Measurements from ENCODE around the gene CALML5. TPM values are rescaled to one million over a fixed set of nuclear protein-coding genes. Genes with fewer than 3 reads are reported as not detected.

The CALML5 gene
- not detected in 2 replicates for total RNA-seq

GRCh38 chr10:5499493-5500140, at the start of gene CALML5:
Gene CALML5 (minus strand): TSS chr10:5499570. CDS start chr10:5499438, 132 bp downstream.
- H3K4me3 Mint-ChIP-seq (ENCODE audit: low read depth), result no peak within 1 kb of the TSS
- no peaks in the 10 kb centered on the region for H3K4me1 Mint-ChIP-seq (ENCODE audit: low read depth)
- DNase-seq (ENCODE audit: low spot score), result no peak
- H3K36me3 Mint-ChIP-seq (ENCODE audit: low read depth), result no peaks in the 10 kb centered on the region
- H3K9me3 Mint-ChIP-seq, result no peaks in the 10 kb centered on the region
- intact Hi-C loops (cut with micrococcal nuclease), result no loop called here
- H3K27ac Mint-ChIP-seq, result no peak within 1 kb of the TSS
- no peaks in the 10 kb centered on the region for H3K27me3 Mint-ChIP-seq (ENCODE audit: low read depth)

DNA sequence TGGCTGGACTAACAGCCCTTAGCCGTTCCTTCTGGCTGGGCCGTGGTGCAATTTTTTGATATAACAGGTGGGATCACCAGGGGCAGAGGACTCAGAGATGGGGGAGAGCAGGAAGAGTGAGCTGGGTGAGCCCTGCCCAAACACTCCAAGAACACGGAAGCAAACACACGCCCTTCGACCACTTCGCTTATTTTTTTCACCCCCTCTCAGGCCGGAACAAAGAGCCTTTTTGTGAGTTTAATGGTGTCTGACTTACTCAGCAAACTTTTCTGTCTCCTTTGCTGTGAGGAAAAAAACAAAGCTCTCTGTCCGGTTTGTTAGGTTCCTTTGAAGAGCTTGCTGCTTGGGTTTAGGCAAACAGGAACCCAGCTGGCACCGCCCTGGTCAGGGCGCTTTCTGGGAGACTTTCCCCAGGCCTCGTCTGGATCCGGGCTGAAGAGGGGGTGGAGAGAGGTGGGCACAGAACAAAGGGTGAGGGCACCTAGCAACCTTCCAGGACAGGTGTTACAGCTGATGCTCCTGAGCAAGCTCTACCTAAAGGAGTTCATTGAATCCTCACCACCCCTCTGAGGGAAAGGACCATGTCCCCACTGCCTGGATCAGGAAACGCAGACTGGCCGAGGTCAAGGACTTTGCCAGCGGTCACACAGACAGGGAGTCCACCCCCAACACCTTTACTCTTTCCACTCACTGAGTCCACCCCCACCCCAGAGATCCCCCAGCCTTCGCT, 48.7 kb upstream of the CALML5 start:
- no peak for DNase-seq (ENCODE audit: low spot score)
- Mint-ChIP-seq H3K9me3 (peaks cover 5% of the 10 kb centered on the region), H3K4me3 (ENCODE audit: low read depth) (no peak overlapping the region), H3K27me3 (ENCODE audit: low read depth) (peaks cover 6% of the 10 kb centered on the region), H3K36me3 (ENCODE audit: low read depth) (no peaks in the 10 kb centered on the region), H3K4me1 (ENCODE audit: low read depth) (peaks cover 27% of the 10 kb centered on the region), H3K27ac (no peak overlapping the region)
- intact Hi-C loops (cut with micrococcal nuclease), result loop anchor here (2.0 kb wide), 1 partner anchor 75 kb away; no protein-coding TSS in a partner anchor

- no peak overlapping the region for H3K4me3 Mint-ChIP-seq (ENCODE audit: low read depth)
- H3K4me1 Mint-ChIP-seq (ENCODE audit: low read depth), result peaks cover 22% of the 10 kb centered on the region
- intact Hi-C loops (cut with micrococcal nuclease), result no loop called here
- no peak overlapping the region for H3K27ac Mint-ChIP-seq
- H3K27me3 Mint-ChIP-seq (ENCODE audit: low read depth), result peaks cover 6% of the 10 kb centered on the region
- H3K36me3 Mint-ChIP-seq (ENCODE audit: low read depth), result no peaks in the 10 kb centered on the region
- peaks cover 5% of the 10 kb centered on the region for H3K9me3 Mint-ChIP-seq
- DNase-seq (ENCODE audit: low spot score), result no peak
These were observed 48.2 kb upstream of the CALML5 start for GRCh38 chr10:5547681-5547930.

DNA sequence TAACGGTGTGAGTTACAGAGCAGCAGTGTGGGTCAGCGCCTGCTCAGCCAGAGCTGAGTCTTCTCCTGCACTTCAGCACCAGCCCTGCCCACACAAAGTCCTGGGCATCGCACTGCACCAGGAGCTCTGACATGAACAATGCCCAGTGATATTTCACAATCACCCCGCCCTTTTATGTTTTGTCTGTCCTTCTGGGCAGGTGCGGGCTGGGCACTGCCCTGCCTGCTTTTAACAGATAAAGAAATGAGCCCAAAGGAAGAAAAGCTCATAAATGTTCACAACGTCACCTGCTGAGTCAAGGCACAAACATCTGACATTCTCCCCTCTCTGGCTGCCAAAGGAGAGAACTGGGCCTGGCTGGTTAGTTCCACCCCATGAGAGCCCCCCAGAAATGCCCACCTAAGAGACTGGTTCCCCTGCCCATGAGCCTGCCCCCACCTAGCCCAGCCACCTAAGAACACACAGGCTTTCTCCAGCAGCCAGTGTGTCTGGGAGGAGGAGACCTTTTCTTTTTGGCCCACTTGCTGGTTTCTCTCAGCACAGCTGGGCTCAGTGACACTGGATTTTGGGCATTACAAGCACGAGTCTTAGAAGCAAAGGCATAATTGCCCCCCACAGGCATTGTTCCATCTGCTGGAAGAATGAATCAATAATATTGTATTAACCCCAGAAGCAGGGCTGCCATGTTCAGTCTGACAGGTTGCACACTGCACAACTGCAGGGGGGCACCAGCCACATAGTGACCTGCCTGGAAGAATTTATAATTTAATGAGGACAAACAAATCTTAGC, 47.7 kb upstream of the CALML5 start:
- no peak for DNase-seq (ENCODE audit: low spot score)
- no peak overlapping the region for H3K27ac Mint-ChIP-seq
- H3K4me3 Mint-ChIP-seq (ENCODE audit: low read depth), result no peak overlapping the region
- H3K4me1 Mint-ChIP-seq (ENCODE audit: low read depth), result peaks cover 17% of the 10 kb centered on the region
- H3K36me3 Mint-ChIP-seq (ENCODE audit: low read depth), result no peaks in the 10 kb centered on the region
- peaks cover 9% of the 10 kb centered on the region for H3K9me3 Mint-ChIP-seq
- peaks cover 6% of the 10 kb centered on the region for H3K27me3 Mint-ChIP-seq (ENCODE audit: low read depth)
- intact Hi-C loops (cut with micrococcal nuclease), result no loop called here

- DNase-seq (ENCODE audit: low spot score), result no peak
- Mint-ChIP-seq H3K4me1 (ENCODE audit: low read depth) (peaks cover 10% of the 10 kb centered on the region), H3K27me3 (ENCODE audit: low read depth) (peaks cover 6% of the 10 kb centered on the region), H3K4me3 (ENCODE audit: low read depth) (no peak overlapping the region), H3K27ac (no peak overlapping the region), H3K9me3 (peaks cover 18% of the 10 kb centered on the region), H3K36me3 (ENCODE audit: low read depth) (no peaks in the 10 kb centered on the region)
- intact Hi-C loops (cut with micrococcal nuclease), result no loop called here
These were observed 46.7 kb upstream of the CALML5 start for GRCh38 chr10:5545778-5546710.

DNA sequence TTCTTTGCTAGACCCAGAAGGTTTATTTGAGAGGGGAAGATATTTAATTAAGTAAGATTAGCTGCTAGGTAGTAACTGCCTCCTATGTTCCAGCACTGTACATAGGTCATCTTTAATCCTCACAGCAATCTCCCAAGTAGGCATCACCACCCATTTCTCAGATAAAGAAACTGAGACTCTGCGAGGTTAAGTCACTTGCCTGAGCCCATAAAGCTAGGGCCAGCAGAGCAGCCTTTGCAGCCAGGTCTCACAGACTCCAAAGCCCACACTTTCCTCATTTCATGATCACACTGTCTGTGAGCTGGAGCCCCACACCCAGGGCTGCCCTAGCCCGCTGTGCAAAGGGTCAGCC, 46.0 kb upstream of the CALML5 start:
- Mint-ChIP-seq H3K9me3 (peaks cover 22% of the 10 kb centered on the region), H3K4me3 (ENCODE audit: low read depth) (no peak overlapping the region), H3K27ac (no peak overlapping the region), H3K4me1 (ENCODE audit: low read depth) (peaks cover 5% of the 10 kb centered on the region), H3K27me3 (ENCODE audit: low read depth) (peaks cover 6% of the 10 kb centered on the region), H3K36me3 (ENCODE audit: low read depth) (no peaks in the 10 kb centered on the region)
- intact Hi-C loops (cut with micrococcal nuclease), result no loop called here
- no peak for DNase-seq (ENCODE audit: low spot score)

DNA sequence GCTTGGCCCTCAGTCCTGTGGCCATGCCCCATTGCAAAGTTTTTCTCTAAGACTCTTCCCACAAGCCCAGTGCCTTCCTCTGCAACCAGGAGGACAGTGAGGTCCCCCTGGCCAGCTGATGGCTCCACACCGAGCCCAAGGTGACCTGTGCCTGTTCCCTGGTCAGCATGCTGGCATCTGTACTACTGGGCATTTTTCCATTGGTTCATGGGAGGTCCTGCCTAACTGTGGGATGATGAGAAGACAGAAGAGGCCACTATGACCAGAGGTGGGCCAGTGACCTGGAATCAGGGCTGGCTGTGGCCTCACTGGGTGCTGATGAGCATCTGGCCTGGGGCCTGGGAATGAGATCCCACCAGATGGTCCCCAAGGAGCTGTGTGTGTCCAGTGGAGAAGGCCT, 45.6 kb upstream of the CALML5 start:
- H3K9me3 Mint-ChIP-seq, result peaks cover 24% of the 10 kb centered on the region
- peaks cover under 1% of the 10 kb centered on the region for H3K4me1 Mint-ChIP-seq (ENCODE audit: low read depth)
- H3K27me3 Mint-ChIP-seq (ENCODE audit: low read depth), result peaks cover 6% of the 10 kb centered on the region
- no peak for DNase-seq (ENCODE audit: low spot score)
- intact Hi-C loops (cut with micrococcal nuclease), result no loop called here
- H3K36me3 Mint-ChIP-seq (ENCODE audit: low read depth), result no peaks in the 10 kb centered on the region
- no peak overlapping the region for H3K4me3 Mint-ChIP-seq (ENCODE audit: low read depth)
- H3K27ac Mint-ChIP-seq, result no peak overlapping the region

GRCh38 chr10:5544216-5544805, 44.9 kb upstream of the CALML5 start:
- Mint-ChIP-seq H3K9me3 (peaks cover 24% of the 10 kb centered on the region), H3K4me1 (ENCODE audit: low read depth) (no peaks in the 10 kb centered on the region), H3K27me3 (ENCODE audit: low read depth) (peaks cover 7% of the 10 kb centered on the region), H3K36me3 (ENCODE audit: low read depth) (no peaks in the 10 kb centered on the region), H3K27ac (no peak overlapping the region), H3K4me3 (ENCODE audit: low read depth) (no peak overlapping the region)
- no peak for DNase-seq (ENCODE audit: low spot score)
- intact Hi-C loops (cut with micrococcal nuclease), result no loop called here

DNA sequence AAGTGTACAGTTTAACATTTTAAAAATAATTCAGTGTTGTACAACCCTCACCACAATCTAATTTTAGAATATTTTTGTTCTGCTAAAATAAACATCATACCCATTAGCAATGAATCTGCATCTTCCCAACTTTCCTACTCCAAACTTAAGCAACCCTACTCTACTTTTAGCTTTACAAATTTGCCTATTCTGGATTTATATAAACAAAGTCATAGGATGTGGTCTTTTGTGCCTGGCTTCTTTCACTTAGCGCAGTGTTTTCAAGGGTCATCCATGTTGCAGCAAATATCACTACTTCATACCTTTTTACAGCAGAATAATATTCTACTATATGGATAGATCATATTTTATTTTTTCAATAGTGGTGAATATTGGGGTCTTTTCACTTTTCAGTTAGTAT, 44.3 kb upstream of the CALML5 start:
- H3K27me3 Mint-ChIP-seq (ENCODE audit: low read depth), result peaks cover 8% of the 10 kb centered on the region
- H3K4me1 Mint-ChIP-seq (ENCODE audit: low read depth), result no peaks in the 10 kb centered on the region
- peaks cover 24% of the 10 kb centered on the region for H3K9me3 Mint-ChIP-seq
- no peak for DNase-seq (ENCODE audit: low spot score)
- no peaks in the 10 kb centered on the region for H3K36me3 Mint-ChIP-seq (ENCODE audit: low read depth)
- intact Hi-C loops (cut with micrococcal nuclease), result no loop called here
- no peak overlapping the region for H3K4me3 Mint-ChIP-seq (ENCODE audit: low read depth)
- H3K27ac Mint-ChIP-seq, result no peak overlapping the region

DNA sequence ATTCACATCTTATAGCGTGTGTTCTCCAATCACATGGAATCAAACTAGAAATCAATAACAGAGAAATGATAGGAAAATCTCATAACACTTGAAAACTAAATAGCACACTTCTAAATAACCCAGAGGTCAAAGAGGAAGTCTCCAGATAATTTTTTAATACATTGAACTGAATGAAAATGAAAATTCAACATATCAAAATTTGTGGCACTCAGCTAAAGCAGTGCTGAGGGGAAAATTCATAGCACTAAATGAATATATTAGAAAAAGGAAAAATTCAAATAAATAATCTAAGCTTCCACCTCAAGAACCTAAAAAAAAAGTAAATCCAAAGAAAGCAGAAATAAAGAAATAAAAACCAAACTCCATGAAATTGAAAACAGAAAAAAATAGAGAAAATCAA, 42.7 kb upstream of the CALML5 start:
- intact Hi-C loops (cut with micrococcal nuclease), result no loop called here
- DNase-seq (ENCODE audit: low spot score), result no peak
- peaks cover 24% of the 10 kb centered on the region for H3K9me3 Mint-ChIP-seq
- no peaks in the 10 kb centered on the region for H3K36me3 Mint-ChIP-seq (ENCODE audit: low read depth)
- no peak overlapping the region for H3K4me3 Mint-ChIP-seq (ENCODE audit: low read depth)
- H3K27me3 Mint-ChIP-seq (ENCODE audit: low read depth), result peaks cover 8% of the 10 kb centered on the region
- no peaks in the 10 kb centered on the region for H3K4me1 Mint-ChIP-seq (ENCODE audit: low read depth)
- H3K27ac Mint-ChIP-seq, result no peak overlapping the region

GRCh38 chr10:5540891-5541290, 41.5 kb upstream of the CALML5 start:
- DNase-seq (ENCODE audit: low spot score), result no peak
- Mint-ChIP-seq H3K4me1 (ENCODE audit: low read depth) (no peaks in the 10 kb centered on the region), H3K27ac (no peak overlapping the region), H3K36me3 (ENCODE audit: low read depth) (no peaks in the 10 kb centered on the region), H3K27me3 (ENCODE audit: low read depth) (peaks cover 4% of the 10 kb centered on the region), H3K4me3 (ENCODE audit: low read depth) (no peak overlapping the region), H3K9me3 (peaks cover 24% of the 10 kb centered on the region)
- intact Hi-C loops (cut with micrococcal nuclease), result no loop called here

DNA sequence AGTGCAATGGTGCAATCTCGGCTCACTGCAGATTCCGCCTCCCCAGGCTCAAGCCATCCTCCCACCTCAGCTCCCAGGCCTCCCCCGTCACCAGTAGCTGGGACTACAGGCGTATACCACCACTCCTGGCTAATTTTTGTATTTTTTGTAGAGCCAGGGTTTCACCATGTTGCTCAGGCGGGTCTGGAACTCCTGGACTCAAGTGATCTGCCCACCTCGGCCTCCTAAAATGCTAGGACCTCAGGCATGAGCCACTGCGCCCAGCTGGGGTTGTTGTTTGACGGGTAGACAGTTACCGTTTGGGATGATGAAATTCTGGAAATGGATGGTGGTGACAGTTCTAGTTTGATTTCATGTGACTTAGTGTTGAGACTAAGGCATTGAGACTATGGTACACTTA, 40.7 kb upstream of the CALML5 start:
- intact Hi-C loops (cut with micrococcal nuclease), result no loop called here
- no peak overlapping the region for H3K27ac Mint-ChIP-seq
- no peak overlapping the region for H3K4me3 Mint-ChIP-seq (ENCODE audit: low read depth)
- H3K4me1 Mint-ChIP-seq (ENCODE audit: low read depth), result no peaks in the 10 kb centered on the region
- no peak for DNase-seq (ENCODE audit: low spot score)
- no peaks in the 10 kb centered on the region for H3K36me3 Mint-ChIP-seq (ENCODE audit: low read depth)
- peaks cover 4% of the 10 kb centered on the region for H3K27me3 Mint-ChIP-seq (ENCODE audit: low read depth)
- H3K9me3 Mint-ChIP-seq, result peaks cover 24% of the 10 kb centered on the region

Data from activated T-helper 2 cell treated with anti-CD3 and anti-CD28 coated beads, Interferon-gamma antibody, Interleukin-2, Interleukin-4, amounts not matched to agents 10 μg/mL and 5 μg/mL and 100 μg/mL, durations not matched to agents 14 hours and 24 hours and 36 hours (primary cell).